Endothelial cell of umbilical vein (primary cell): ENCODE results near the gene AKAP14.

Experiments
- CTCF ChIP-seq, 2 donors: IDR thresholded peaks; 1 replicate in 1 of 2; 2 replicates in 1 of 2; pipeline ENCODE4 v1.5.1; 2011; ENCODE audit warnings: low read length in 2 of 2, mild to moderate bottlenecking in 2 of 2, moderate library complexity in 2 of 2, control low read depth in 1 of 2, inconsistent platforms in 1 of 2, low read depth in 1 of 2; ENCODE audit not compliant: insufficient read depth in 1 of 2; ENCODE audit errors: extremely low read depth in 1 of 2
- EZH2 ChIP-seq: IDR thresholded peaks from 2 replicates; pipeline ENCODE4 v1.6.1; 2012; ENCODE audit warnings: borderline replicate concordance, low read depth, mild to moderate bottlenecking, moderate library complexity, low read length, inconsistent platforms; ENCODE audit not compliant: severe bottlenecking
- POLR2A ChIP-seq: IDR thresholded peaks from 2 replicates; pipeline ENCODE4 v1.6.1; 2012; ENCODE audit warnings: low read depth, mild to moderate bottlenecking, control low read depth, low read length

DNA sequence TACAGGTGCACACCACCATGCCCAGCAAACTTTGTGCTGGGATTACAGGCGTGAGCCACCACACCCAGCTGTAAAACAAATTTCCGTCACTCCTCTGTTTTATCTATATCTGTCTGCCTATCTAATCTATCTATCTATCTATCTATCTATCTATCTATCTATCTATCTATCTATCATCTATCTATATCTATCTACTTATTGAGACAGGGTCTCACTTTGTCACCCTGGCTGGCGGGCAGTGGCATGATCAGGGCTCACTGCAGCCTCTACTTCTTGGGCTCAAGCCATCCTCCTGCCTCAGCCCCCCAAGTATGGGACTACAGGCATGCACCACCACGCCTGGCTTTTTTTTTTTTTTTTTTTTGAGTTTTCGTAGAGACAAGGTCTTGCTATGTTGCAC lies 20.6 kb downstream of the AKAP14 start:
- TF ChIP-seq POLR2A: no peak
- TF ChIP-seq CTCF (IDR thresholded peaks at IDR 0.05; ENCODE audit: extremely low read depth in 1 of 2, insufficient read depth in 1 of 2, low read depth in 1 of 2, low read length in 2 of 2): no peak
- TF ChIP-seq EZH2: no peak
